ENCODE data around the gene TEP1.

GRCh38 chr14:20458031-20458789, 44.9 kb upstream of the TEP1 start:
- TF ChIP-seq EZH2 (IDR thresholded peaks at IDR 0.05; ENCODE audit: low read length, missing control alignments): no peak
- TF ChIP-seq, protein P1, sequence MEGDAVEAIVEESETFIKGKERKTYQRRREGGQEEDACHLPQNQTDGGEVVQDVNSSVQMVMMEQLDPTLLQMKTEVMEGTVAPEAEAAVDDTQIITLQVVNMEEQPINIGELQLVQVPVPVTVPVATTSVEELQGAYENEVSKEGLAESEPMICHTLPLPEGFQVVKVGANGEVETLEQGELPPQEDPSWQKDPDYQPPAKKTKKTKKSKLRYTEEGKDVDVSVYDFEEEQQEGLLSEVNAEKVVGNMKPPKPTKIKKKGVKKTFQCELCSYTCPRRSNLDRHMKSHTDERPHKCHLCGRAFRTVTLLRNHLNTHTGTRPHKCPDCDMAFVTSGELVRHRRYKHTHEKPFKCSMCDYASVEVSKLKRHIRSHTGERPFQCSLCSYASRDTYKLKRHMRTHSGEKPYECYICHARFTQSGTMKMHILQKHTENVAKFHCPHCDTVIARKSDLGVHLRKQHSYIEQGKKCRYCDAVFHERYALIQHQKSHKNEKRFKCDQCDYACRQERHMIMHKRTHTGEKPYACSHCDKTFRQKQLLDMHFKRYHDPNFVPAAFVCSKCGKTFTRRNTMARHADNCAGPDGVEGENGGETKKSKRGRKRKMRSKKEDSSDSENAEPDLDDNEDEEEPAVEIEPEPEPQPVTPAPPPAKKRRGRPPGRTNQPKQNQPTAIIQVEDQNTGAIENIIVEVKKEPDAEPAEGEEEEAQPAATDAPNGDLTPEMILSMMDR (conservative IDR thresholded peaks at IDR 0.05 in 1 of 2, IDR thresholded peaks at IDR 0.05 in 1 of 2; ENCODE audit: low read depth in 1 of 2, low read length in 2 of 2): no peak
